HepG2 (cell line): ENCODE data around the gene DGKG. TPM values are rescaled to one million over a fixed set of nuclear protein-coding genes. Genes with fewer than 3 reads are reported as not detected.

Source experiments
- ATAC-seq: fragments of 200-7000 bp; cut with Tn5 transposase; 3 replicates; pipeline ENCODE4 v1.9.1; 2020; ENCODE audit warnings: mild to moderate bottlenecking, moderate library complexity
- BruUV-seq: library from RNA; stranded (reverse); fragments of 400-500 nt; replicated peaks from 2 replicates; lab custom pipeline; 2021; lab: Mats Ljungman, UMichigan
- CTCF ChIA-PET: fragments of 300-600 bp; formaldehyde crosslinking; extraction: SDS; loops from one replicate; lab custom pipeline; 2021; ENCODE audit warnings: low total read pairs, inconsistent platforms, low intra/inter-chr PET ratio; lab: Yijun Ruan, JAX
- POLR2A ChIA-PET: fragments of 350-600 bp; sonication (Branson Sonifier 250); formaldehyde crosslinking; loops from one replicate; lab custom pipeline; 2020; ENCODE audit warnings: antibody characterized with exemption, inconsistent platforms; lab: Yijun Ruan, JAX
- DNase-seq: peaks from one replicate; pipeline ENCODE4 v3.0.0-alpha.2; 2015; ENCODE audit warnings: low spot score
- FAIRE-seq: peaks from 3 replicates; lab custom pipeline; 2011; peaks lifted over from hg19 to GRCh38; lab: Jason Lieb, UNC
- H2AFZ ChIP-seq: one replicate; pipeline ENCODE4 v1.6.1; 2011; ENCODE audit warnings: low read length, inconsistent platforms
- H3K27ac ChIP-seq: fragments of 300-600 bp; 3 replicates; pipeline ENCODE4 v1.8.0; 2011; ENCODE audit warnings: mixed run types, mild to moderate bottlenecking, mixed read lengths, low read length, inconsistent platforms; ENCODE audit not compliant: insufficient read depth; ENCODE audit errors: extremely low read length
- H3K27me3 ChIP-seq, 2 experiments: fragments of 200-600 bp in 1 of 2; 2 replicates in 1 of 2; 3 replicates in 1 of 2; pipeline versions ENCODE4 v1.6.0 to v1.8.0; 2011; ENCODE audit warnings: low read length in 2 of 2, mild to moderate bottlenecking in 2 of 2, moderate library complexity in 2 of 2, inconsistent platforms in 1 of 2; ENCODE audit not compliant: insufficient read depth in 2 of 2, control insufficient read depth in 1 of 2
- H3K36me3 ChIP-seq, 2 experiments: fragments of 200-600 bp in 1 of 2; replicated peaks in 1 of 2; 2 replicates in 1 of 2; 3 replicates in 1 of 2; pipeline versions ENCODE4 v1.5.1 to v1.8.0; 2011; ENCODE audit warnings: low read length in 2 of 2, inconsistent platforms in 1 of 2; ENCODE audit not compliant: insufficient read depth in 2 of 2, control insufficient read depth in 1 of 2
- H3K4me1 ChIP-seq: 2 replicates; pipeline ENCODE4 v1.5.1; 2012; ENCODE audit warnings: low read length, inconsistent platforms; ENCODE audit not compliant: insufficient read depth
- H3K4me2 ChIP-seq: 2 replicates; pipeline ENCODE4 v1.6.0; 2011; ENCODE audit warnings: low read depth, low read length, inconsistent platforms
- H3K4me3 ChIP-seq, 3 experiments: fragments of 200-600 bp in 1 of 3; sonication (generic), shearing (Covaris generic) in 1 of 3; replicated peaks in 1 of 3; 2 replicates each; pipeline ENCODE4 v1.5.1; 2011 to 2016; ENCODE audit warnings: low read length in 3 of 3, inconsistent platforms in 2 of 3, low read depth in 2 of 3, mild to moderate bottlenecking in 2 of 3, control low read depth in 1 of 3, mixed read lengths in 1 of 3; ENCODE audit not compliant: insufficient read depth in 1 of 3
- H3K79me2 ChIP-seq: one replicate; pipeline ENCODE4 v1.6.1; 2011; ENCODE audit warnings: low read length, inconsistent platforms; ENCODE audit not compliant: insufficient read depth
- H3K9ac ChIP-seq: 2 replicates; pipeline ENCODE4 v1.6.0; 2011; ENCODE audit warnings: mild to moderate bottlenecking, low read depth, low read length, inconsistent platforms; ENCODE audit not compliant: insufficient read depth
- H3K9me3 ChIP-seq: 2 replicates; pipeline ENCODE4 v1.5.1; 2012; ENCODE audit warnings: mild to moderate bottlenecking, low read length
- H4K20me1 ChIP-seq: 2 replicates; pipeline ENCODE4 v1.6.0; 2011; ENCODE audit warnings: inconsistent platforms, mild to moderate bottlenecking, low read length, moderate library complexity; ENCODE audit not compliant: insufficient read depth
- ARID2 ChIP-seq: sonication (generic); formaldehyde crosslinking; IDR thresholded peaks from 2 replicates; pipeline ENCODE4 v1.8.1; 2022; ENCODE audit warnings: mild to moderate bottlenecking, missing genetic modification reagents, borderline replicate concordance
- HINFP ChIP-seq: sonication (generic); formaldehyde crosslinking; IDR thresholded peaks from 2 replicates; pipeline ENCODE4 v1.4.0; 2020; ENCODE audit warnings: low read depth, mild to moderate bottlenecking, missing genetic modification reagents
- HNF4A ChIP-seq: sonication (generic); formaldehyde crosslinking; IDR thresholded peaks from 2 replicates; pipeline ENCODE4 v1.4.0; 2020; ENCODE audit warnings: missing genetic modification reagents
- KMT2A ChIP-seq: sonication (generic); formaldehyde crosslinking; IDR thresholded peaks from 2 replicates; pipeline ENCODE4 v1.4.0; 2020; ENCODE audit warnings: missing genetic modification reagents
- NFE2L2 ChIP-seq: fragments of 150-350 bp; IDR thresholded peaks from 2 replicates; pipeline ENCODE4 v1.6.1; 2014; ENCODE audit warnings: low read length
- PLRG1 ChIP-seq: fragments of 450-650 bp; conservative IDR thresholded peaks from 2 replicates; pipeline ENCODE4 v1.6.1; 2016
- SMC3 ChIP-seq: IDR thresholded peaks from 2 replicates; pipeline ENCODE4 v1.6.1; 2011; ENCODE audit warnings: low read length, improper control_type of control experiment
- ZBTB38 ChIP-seq: sonication (generic); formaldehyde crosslinking; IDR thresholded peaks from 2 replicates; pipeline ENCODE4 v1.5.1; 2020; ENCODE audit warnings: mild to moderate bottlenecking, missing genetic modification reagents
- ZFP36 ChIP-seq: fragments of 150-350 bp; IDR thresholded peaks from 2 replicates; pipeline ENCODE4 v1.6.1; 2018; ENCODE audit warnings: borderline replicate concordance, low read length, low read depth; ENCODE audit not compliant: partially characterized antibody
- ZNF275 ChIP-seq: sonication (generic); formaldehyde crosslinking; IDR thresholded peaks from 2 replicates; pipeline ENCODE4 v1.8.0; 2022; ENCODE audit warnings: missing genetic modification reagents, mild to moderate bottlenecking, inconsistent platforms, borderline replicate concordance
- ZNF430 ChIP-seq: sonication (generic); formaldehyde crosslinking; IDR thresholded peaks from 2 replicates; pipeline ENCODE4 v1.9.0; 2021; ENCODE audit warnings: mild to moderate bottlenecking, missing genetic modification reagents
- ZNF431 ChIP-seq: sonication (generic); formaldehyde crosslinking; IDR thresholded peaks from 2 replicates; pipeline ENCODE4 v1.9.0; 2022; ENCODE audit warnings: missing genetic modification reagents, low read depth, mild to moderate bottlenecking, borderline replicate concordance
- ZSCAN12 ChIP-seq: sonication (generic); formaldehyde crosslinking; IDR thresholded peaks from 2 replicates; pipeline ENCODE4 v1.9.0; 2021; ENCODE audit warnings: mild to moderate bottlenecking, missing genetic modification reagents
- ZSCAN25 ChIP-seq: sonication (generic); formaldehyde crosslinking; IDR thresholded peaks from 2 replicates; pipeline ENCODE4 v1.8.0; 2022; ENCODE audit warnings: mild to moderate bottlenecking, missing genetic modification reagents
- WGBS: methylation state at CpG from one replicate; pipeline ENCODE4 v1.1.6; 2017; ENCODE audit warnings: low lambda C conversion rate; 5-methylcytosine and 5-hydroxymethylcytosine counted together
- in situ Hi-C: cut with HindIII; loops from 2 replicates; pipeline ENCODE4 v1.10.0; 2017; ENCODE audit warnings: low pct_unique_long_range_greater_than_20kb; ENCODE audit not compliant: extremely low pct_ligation_motif_present
- intact Hi-C: fragments of 100-400 bp; cut with micrococcal nuclease; formaldehyde crosslinking; loops from one replicate; pipeline ENCODE4 v1.10.0; 2022; ENCODE audit not compliant: unreplicated experiment
- polyA plus RNA-seq, 8 experiments: library from polyadenylated mRNA; depleted of rRNA in 3 of 8; stranded (reverse) in 7 of 8; unstranded in 1 of 8; fragments of >200 nt; fragmentation: Illumina TruSeq in 4 of 8; extraction: Trizol in 4 of 8; gene quantifications; 2 replicates each; pipeline versions ENCODE4 v1.2.1 to v1.2.3, GENCODE V29; 2011 to 2016; ENCODE audit warnings: low read depth in 4 of 8, missing spikeins in 1 of 8, mixed read lengths in 1 of 8; ENCODE audit not compliant: insufficient read depth in 1 of 8
- total RNA-seq, 5 experiments: library from RNA; depleted of rRNA; stranded (reverse); fragments of >200 nt; fragmentation: Illumina TruSeq; extraction: Trizol; gene quantifications; 2 replicates each; pipeline ENCODE4 v1.2.3, GENCODE V29; 2016; ENCODE audit warnings: low read depth in 1 of 5
- TF ChIP-seq, protein P1 (sequence below): sonication (generic); formaldehyde crosslinking; IDR thresholded peaks from 2 replicates; pipeline ENCODE4 v1.4.0; 2020; ENCODE audit warnings: missing genetic modification reagents
- TF ChIP-seq, protein P2 (sequence below): sonication (generic); formaldehyde crosslinking; IDR thresholded peaks from 2 replicates; pipeline ENCODE4 v1.4.0; 2020; ENCODE audit warnings: missing genetic modification reagents

The DGKG gene
- total and polyA plus RNA-seq, 2 of the 13 experiments (the other 11 are each of a cell fraction or from before 2014, with no cell fraction given) = 3.8 to 6.2 TPM

GRCh38 chr3:186108941-186109865 is 252.8 kb downstream of the DGKG start, which contains the start of gene ETV5:
Gene ETV5, minus strand, starts transcription at chr3:186109089. Its CDS starts 3,221 bp downstream, at chr3:186105868.
- Histone ChIP-seq H3K36me3 (peaks cover 0 to 10% of the 10 kb centered on the region in 2 experiments; a peak in 1 of 5 replicates), H3K27ac (peak within 1 kb of the TSS; percentile 95), H3K4me2 (peak within 1 kb of the TSS; percentile 98), H3K27me3 (no peaks in the 10 kb centered on the region; a peak in 1 of 5 replicates), H3K9me3 (no peaks in the 10 kb centered on the region), H3K9ac (peak within 1 kb of the TSS; percentile 93), H3K79me2 (peaks cover 39% of the 10 kb centered on the region), H3K4me1 (peaks cover 56% of the 10 kb centered on the region), H4K20me1 (peaks cover 12% of the 10 kb centered on the region), H2AFZ (peak within 1 kb of the TSS; percentile 47), H3K4me3 (peak within 1 kb of the TSS; percentile 84 to 97 (median 95))
- FAIRE-seq (peak; percentile 46), ATAC-seq (peak; percentile 93), DNase-seq (peak; percentile 99)
- ChIA-PET CTCF (interaction anchor here (1.3 kb wide), 1 partner anchor 133 kb away, joined by 4 read pairs; no protein-coding TSS in a partner anchor), POLR2A (interaction anchor here (0.8 to 4.9 kb wide), 13 partner anchors 11 to 461 kb away, joined by 3 to 110 read pairs (median 5); partner anchors contain the start of genes DNAJB11 and TRA2B)
- WGBS = under 1% methylated on average over 27 of the region's 63 CpGs
- TSS peak; percentile 99 for BruUV-seq
- in situ Hi-C loops = no loop called here
- intact Hi-C loops = loop anchor here (1.0 to 2.0 kb wide), 2 partner anchors 64 to 133 kb away; no protein-coding TSS in a partner anchor
- TF ChIP-seq SMC3 = peak; percentile 12; the same call in 1 of the 2 replicates
- TF ChIP-seq KMT2A (CRISPR knock-in tag) = peak; percentile 47; the same call in 1 of the 2 replicates
- peak; percentile 16; the same call in 1 of the 2 replicates for TF ChIP-seq ZSCAN12 (CRISPR knock-in tag)
- TF ChIP-seq ZBTB38 (CRISPR knock-in tag) = 0 out of 2 replicates have a peak, but pooled peaks have one; percentile 20
- no peak for TF ChIP-seq PLRG1
- TF ChIP-seq, protein P1, sequence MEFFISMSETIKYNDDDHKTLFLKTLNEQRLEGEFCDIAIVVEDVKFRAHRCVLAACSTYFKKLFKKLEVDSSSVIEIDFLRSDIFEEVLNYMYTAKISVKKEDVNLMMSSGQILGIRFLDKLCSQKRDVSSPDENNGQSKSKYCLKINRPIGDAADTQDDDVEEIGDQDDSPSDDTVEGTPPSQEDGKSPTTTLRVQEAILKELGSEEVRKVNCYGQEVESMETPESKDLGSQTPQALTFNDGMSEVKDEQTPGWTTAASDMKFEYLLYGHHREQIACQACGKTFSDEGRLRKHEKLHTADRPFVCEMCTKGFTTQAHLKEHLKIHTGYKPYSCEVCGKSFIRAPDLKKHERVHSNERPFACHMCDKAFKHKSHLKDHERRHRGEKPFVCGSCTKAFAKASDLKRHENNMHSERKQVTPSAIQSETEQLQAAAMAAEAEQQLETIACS (CRISPR knock-in tag) = peak; percentile 85
- TF ChIP-seq HNF4A (CRISPR knock-in tag) = peak; percentile 50; the same call in 1 of the 2 replicates
- peak; percentile 30 for TF ChIP-seq ZNF430
- TF ChIP-seq ZSCAN25 (CRISPR knock-in tag) = peak; percentile 18; the same call in 1 of the 2 replicates
- TF ChIP-seq NFE2L2 = peak; percentile 33; the same call in 1 of the 2 replicates
- TF ChIP-seq ZNF431 = peak; percentile 17; the same call in 1 of the 2 replicates
- peak; percentile 49; the same call in 1 of the 2 replicates for TF ChIP-seq ZNF275 (CRISPR knock-in tag)
- 0 out of 2 replicates have a peak, but pooled peaks have one; percentile 34 for TF ChIP-seq ARID2 (CRISPR knock-in tag)
- TF ChIP-seq, protein P2, sequence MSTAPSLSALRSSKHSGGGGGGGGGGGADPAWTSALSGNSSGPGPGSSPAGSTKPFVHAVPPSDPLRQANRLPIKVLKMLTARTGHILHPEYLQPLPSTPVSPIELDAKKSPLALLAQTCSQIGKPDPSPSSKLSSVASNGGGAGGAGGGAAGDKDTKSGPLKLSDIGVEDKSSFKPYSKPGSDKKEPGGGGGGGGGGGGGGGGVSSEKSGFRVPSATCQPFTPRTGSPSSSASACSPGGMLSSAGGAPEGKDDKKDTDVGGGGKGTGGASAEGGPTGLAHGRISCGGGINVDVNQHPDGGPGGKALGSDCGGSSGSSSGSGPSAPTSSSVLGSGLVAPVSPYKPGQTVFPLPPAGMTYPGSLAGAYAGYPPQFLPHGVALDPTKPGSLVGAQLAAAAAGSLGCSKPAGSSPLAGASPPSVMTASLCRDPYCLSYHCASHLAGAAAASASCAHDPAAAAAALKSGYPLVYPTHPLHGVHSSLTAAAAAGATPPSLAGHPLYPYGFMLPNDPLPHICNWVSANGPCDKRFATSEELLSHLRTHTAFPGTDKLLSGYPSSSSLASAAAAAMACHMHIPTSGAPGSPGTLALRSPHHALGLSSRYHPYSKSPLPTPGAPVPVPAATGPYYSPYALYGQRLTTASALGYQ (CRISPR knock-in tag) = peak; percentile 34; the same call in 1 of the 2 replicates
- TF ChIP-seq HINFP (CRISPR knock-in tag) = peak; percentile 63; the same call in 1 of the 2 replicates
- TF ChIP-seq ZFP36 = no peak
